GM21447 (cell line): ENCODE measurements around the gene LIAS.
A peak's percentile ranks its signal among the peaks of the same experiment; 100 is the strongest.
"Not testable (repeated sequence)": the region's sequence is repeated elsewhere in the genome, so short reads cannot be mapped to it uniquely, and the experiment has no call there.

ENCODE experiments used
- ATAC-seq: cut with Tn5 transposase; IDR thresholded peaks from one replicate; pipeline ENCODE4 v1.9.1; 2021; ENCODE audit not compliant: unreplicated experiment

Gene LIAS

GRCh38 chr4:39495446-39496213, 36.8 kb downstream of the LIAS start:
- no peak for ATAC-seq

- no peak for ATAC-seq
These were observed 39.3 kb downstream of the LIAS start for GRCh38 chr4:39497909-39498726.

- no peak for ATAC-seq
These were observed 39.8 kb downstream of the LIAS start for GRCh38 chr4:39498727-39499020.

GRCh38 chr4:39502019-39502663, 43.3 kb downstream of the LIAS start:
- ATAC-seq: no peak

GRCh38 chr4:39502664-39503035, 43.8 kb downstream of the LIAS start:
- not testable (repeated sequence) for ATAC-seq

GRCh38 chr4:39504538-39504937, 45.7 kb downstream of the LIAS start:
- no peak for ATAC-seq

- no peak for ATAC-seq
These were observed 46.7 kb downstream of the LIAS start for GRCh38 chr4:39505581-39505980.

GRCh38 chr4:39510348-39510929, 51.6 kb downstream of the LIAS start:
- ATAC-seq: no peak

- not testable (repeated sequence) for ATAC-seq
These were observed 55.4 kb downstream of the LIAS start for GRCh38 chr4:39514266-39514665.

- ATAC-seq: no peak
These were observed 56.1 kb downstream of the LIAS start for GRCh38 chr4:39514888-39515401.

- not testable (repeated sequence) for ATAC-seq
These were observed 57.0 kb downstream of the LIAS start for GRCh38 chr4:39515669-39516401.

- ATAC-seq: no peak
These were observed 57.6 kb downstream of the LIAS start for GRCh38 chr4:39516407-39516966.

GRCh38 chr4:39518484-39518883, 59.6 kb downstream of the LIAS start:
- no peak for ATAC-seq

- no peak for ATAC-seq
These were observed 62.5 kb downstream of the LIAS start for GRCh38 chr4:39521253-39521919.

- no peak for ATAC-seq
These were observed 63.2 kb downstream of the LIAS start for GRCh38 chr4:39522068-39522467.

GRCh38 chr4:39524161-39524957, 65.5 kb downstream of the LIAS start:
- ATAC-seq: no peak

GRCh38 chr4:39525822-39526690, 67.2 kb downstream of the LIAS start:
- ATAC-seq: no peak

GRCh38 chr4:39526765-39527295, 68.0 kb downstream of the LIAS start:
- peak; percentile 23 for ATAC-seq
